Islet of Langerhans (tissue), 1 donor: Measurements from ENCODE around the gene OSBPL2.

Source experiments
- FAIRE-seq: peaks from one replicate; lab custom pipeline; 2011; peaks lifted over from hg19 to GRCh38; lab: Jason Lieb, UNC

Gene OSBPL2

GRCh38 chr20:62206388-62206775 is 31.9 kb upstream of the OSBPL2 start:
- FAIRE-seq = no peak

GRCh38 chr20:62208061-62208794 is 30.1 kb upstream of the OSBPL2 start:
- FAIRE-seq = no peak

- FAIRE-seq = no peak
Observed at GRCh38 chr20:62208795-62209755, 29.2 kb upstream of the OSBPL2 start.

- FAIRE-seq = no peak
Observed at GRCh38 chr20:62209850-62210495, 28.3 kb upstream of the OSBPL2 start.

- FAIRE-seq = no peak
Observed at GRCh38 chr20:62210496-62210855, 27.8 kb upstream of the OSBPL2 start.

GRCh38 chr20:62211216-62211615 is 27.1 kb upstream of the OSBPL2 start:
- no peak for FAIRE-seq

- no peak for FAIRE-seq
Observed at GRCh38 chr20:62211769-62212288, 26.5 kb upstream of the OSBPL2 start.

- no peak for FAIRE-seq
Observed at GRCh38 chr20:62212299-62212698, 26.0 kb upstream of the OSBPL2 start.

GRCh38 chr20:62214067-62214466 is 24.3 kb upstream of the OSBPL2 start:
- FAIRE-seq = no peak

GRCh38 chr20:62215020-62215990 is 23.0 kb upstream of the OSBPL2 start:
- FAIRE-seq = no peak

- no peak for FAIRE-seq
Observed at GRCh38 chr20:62215991-62216635, 22.2 kb upstream of the OSBPL2 start.

GRCh38 chr20:62216636-62217566 is 21.4 kb upstream of the OSBPL2 start:
- no peak for FAIRE-seq

GRCh38 chr20:62217913-62218773 is 20.2 kb upstream of the OSBPL2 start:
- FAIRE-seq = no peak

GRCh38 chr20:62219101-62219991 is 19.0 kb upstream of the OSBPL2 start:
- FAIRE-seq = no peak

GRCh38 chr20:62219992-62220665 is 18.2 kb upstream of the OSBPL2 start, which contains the start of gene HRH3:
Gene HRH3 (minus strand): TSS chr20:62220278. CDS start chr20:62219970, 308 bp downstream.
- no peak for FAIRE-seq

- FAIRE-seq = no peak
Observed at GRCh38 chr20:62220666-62221568, 17.4 kb upstream of the OSBPL2 start.
